Measurements from ENCODE around the gene CEP192. TPM values are rescaled to one million over a fixed set of nuclear protein-coding genes. Genes with fewer than 3 reads are reported as not detected.

The CEP192 gene
- total and polyA plus RNA-seq, 2 of the 13 experiments (the other 11 are each of a cell fraction or from before 2014, with no cell fraction given): 15.3 to 24.7 TPM

Other genes starting within 250 kb of the CEP192 start
- gene PTPN2, start 107.1 kb upstream of the CEP192 start, total RNA-seq (2016; rRNA removed; fragmentation: Illumina TruSeq; extraction: Trizol): 41.5 and 50.4 TPM in 2 replicates
- gene PTPN2, start 107.1 kb upstream of the CEP192 start, polyA plus RNA-seq (2011; rRNA removed): 19.0 and 24.9 TPM in 2 replicates
- gene SEH1L, start 43.4 kb upstream of the CEP192 start, total RNA-seq (2016; rRNA removed; fragmentation: Illumina TruSeq; extraction: Trizol): 59.6 and 96.2 TPM in 2 replicates
- 43.3 and 63.5 TPM in 2 replicates for gene SEH1L, start 43.4 kb upstream of the CEP192 start, polyA plus RNA-seq (2011; rRNA removed)
- gene LDLRAD4, start 227.4 kb downstream of the CEP192 start, total RNA-seq (2016; rRNA removed; fragmentation: Illumina TruSeq; extraction: Trizol): 10.4 and 13.6 TPM in 2 replicates
- 11.8 and 20.9 TPM in 2 replicates for gene LDLRAD4, start 227.4 kb downstream of the CEP192 start, polyA plus RNA-seq (2011; rRNA removed)

Measured in HepG2 (cell line).